HFF-Myc (cell line): ENCODE results near the gene SCMH1.
"Not testable (repeated sequence)": the region's sequence is repeated elsewhere in the genome, so short reads cannot be mapped to it uniquely, and the experiment has no call there.

Experiments used
- DNase-seq: peaks from one replicate; pipeline ENCODE4 v3.0.0-alpha.2; 2011; ENCODE audit warnings: low read depth; ENCODE audit errors: extremely low read depth
- H3K4me3 ChIP-seq: replicated peaks from 2 replicates; pipeline ENCODE4 v1.5.1; 2011; ENCODE audit warnings: low read depth, mild to moderate bottlenecking, control low read depth, low read length
- TF ChIP-seq, protein P1 (sequence below): IDR thresholded peaks from 2 replicates; pipeline ENCODE4 v1.5.1; 2012; ENCODE audit warnings: mild to moderate bottlenecking, low read depth, low read length, control low read depth; ENCODE audit errors: missing control alignments

SCMH1 gene

DNA sequence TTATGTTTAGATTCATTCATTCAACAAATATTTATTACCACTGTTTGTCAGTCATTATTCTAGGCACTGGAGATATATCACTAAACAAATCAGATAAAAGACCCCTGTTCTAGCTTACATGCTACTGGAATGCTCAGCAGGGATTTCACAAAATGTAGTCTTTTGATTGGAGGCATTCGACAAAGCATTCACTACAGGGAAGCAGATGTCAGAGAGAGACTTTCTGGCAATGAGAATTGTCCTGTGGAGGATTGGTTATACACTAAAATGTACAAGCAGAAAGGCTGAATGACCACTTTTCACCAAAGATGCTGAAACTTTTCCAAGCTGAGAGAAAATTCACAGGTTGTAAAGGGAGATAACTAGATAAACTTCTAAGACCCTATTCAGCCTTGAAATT, 57.7 kb downstream of the SCMH1 start:
- DNase-seq = no peak

DNA sequence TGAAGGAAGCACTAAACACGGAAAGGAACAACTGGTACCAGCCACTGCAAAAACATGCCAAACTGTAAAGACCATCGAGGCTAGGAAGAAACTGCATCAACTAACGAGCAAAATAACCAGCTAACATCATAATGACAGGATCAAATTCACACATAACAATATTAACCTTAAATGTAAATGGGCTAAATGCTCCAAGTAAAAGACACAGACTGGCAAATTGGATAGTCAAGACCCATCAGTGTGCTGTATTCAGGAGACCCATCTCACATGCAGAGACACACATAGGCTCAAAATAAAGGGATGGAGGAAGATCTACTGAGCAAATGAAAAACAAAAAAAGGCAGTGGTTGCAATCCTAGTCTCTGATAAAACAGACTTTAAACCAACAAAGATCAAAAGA, 63.9 kb downstream of the SCMH1 start:
- H3K4me3 ChIP-seq, DNase-seq: not testable (repeated sequence)

More for the DNA sequence above, 57.7 kb downstream of the SCMH1 start:
- TF ChIP-seq, protein P1, sequence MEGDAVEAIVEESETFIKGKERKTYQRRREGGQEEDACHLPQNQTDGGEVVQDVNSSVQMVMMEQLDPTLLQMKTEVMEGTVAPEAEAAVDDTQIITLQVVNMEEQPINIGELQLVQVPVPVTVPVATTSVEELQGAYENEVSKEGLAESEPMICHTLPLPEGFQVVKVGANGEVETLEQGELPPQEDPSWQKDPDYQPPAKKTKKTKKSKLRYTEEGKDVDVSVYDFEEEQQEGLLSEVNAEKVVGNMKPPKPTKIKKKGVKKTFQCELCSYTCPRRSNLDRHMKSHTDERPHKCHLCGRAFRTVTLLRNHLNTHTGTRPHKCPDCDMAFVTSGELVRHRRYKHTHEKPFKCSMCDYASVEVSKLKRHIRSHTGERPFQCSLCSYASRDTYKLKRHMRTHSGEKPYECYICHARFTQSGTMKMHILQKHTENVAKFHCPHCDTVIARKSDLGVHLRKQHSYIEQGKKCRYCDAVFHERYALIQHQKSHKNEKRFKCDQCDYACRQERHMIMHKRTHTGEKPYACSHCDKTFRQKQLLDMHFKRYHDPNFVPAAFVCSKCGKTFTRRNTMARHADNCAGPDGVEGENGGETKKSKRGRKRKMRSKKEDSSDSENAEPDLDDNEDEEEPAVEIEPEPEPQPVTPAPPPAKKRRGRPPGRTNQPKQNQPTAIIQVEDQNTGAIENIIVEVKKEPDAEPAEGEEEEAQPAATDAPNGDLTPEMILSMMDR = no peak
- H3K4me3 ChIP-seq = no peak overlapping the region

DNA sequence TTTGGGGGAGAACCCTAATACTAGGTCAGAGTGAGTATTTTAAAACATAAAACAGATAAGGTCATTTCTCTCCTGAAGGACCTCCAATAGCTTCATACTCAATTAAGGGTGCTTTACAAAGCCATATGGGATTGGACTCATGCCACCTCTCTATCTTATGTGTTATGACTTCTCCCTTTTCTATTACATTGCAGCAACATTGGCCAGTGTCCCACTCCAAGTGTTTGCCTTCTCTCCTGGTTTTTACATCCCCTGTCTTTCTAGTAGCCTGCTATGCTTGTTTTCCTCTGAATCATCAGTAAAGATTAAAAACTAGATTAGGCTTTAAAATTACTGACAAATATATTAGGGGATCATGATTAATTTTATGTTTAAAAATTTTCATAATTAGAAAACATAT, 66.6 kb downstream of the SCMH1 start:
- DNase-seq = no peak
- no peak overlapping the region for H3K4me3 ChIP-seq
- TF ChIP-seq, protein P1 = no peak

DNA sequence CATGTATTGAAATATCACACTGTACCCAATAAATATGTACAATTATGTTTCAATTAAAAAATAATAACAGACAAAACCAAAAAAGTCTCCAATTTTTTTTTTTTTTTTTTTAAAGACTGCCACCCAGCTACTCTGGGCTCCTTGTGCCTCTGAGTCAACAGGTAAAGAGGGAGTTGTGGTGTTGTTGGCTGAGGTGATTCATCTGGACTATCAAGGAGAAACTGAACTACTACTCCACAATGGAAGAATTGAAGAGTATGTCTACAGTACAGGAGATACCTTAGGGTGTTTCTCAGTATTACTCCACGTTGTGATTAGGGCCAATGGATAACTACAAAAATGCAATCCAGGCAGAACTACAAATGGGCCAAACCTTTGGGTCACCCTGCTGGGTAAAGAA, 67.9 kb downstream of the SCMH1 start:
- TF ChIP-seq, protein P1 = no peak
- H3K4me3 ChIP-seq = no peak overlapping the region
- DNase-seq = no peak

DNA sequence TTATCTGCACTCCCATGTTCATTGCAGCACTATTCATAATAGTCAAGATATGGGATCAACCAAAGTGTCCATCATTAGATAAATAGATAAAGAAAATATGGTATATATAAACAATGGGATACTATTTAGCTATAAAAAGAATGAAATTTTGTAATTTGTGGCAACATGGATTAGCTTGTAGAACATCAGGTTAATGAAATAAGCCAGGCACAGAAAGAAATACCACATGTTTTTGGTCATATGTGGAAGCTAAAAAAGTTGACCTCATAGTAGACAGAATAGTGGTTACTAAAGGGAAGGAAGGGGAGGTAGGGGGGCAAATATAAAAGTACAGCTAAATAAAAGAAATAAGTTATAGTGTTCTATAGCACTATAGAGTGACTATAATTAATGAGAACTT, 68.5 kb downstream of the SCMH1 start:
- no peak overlapping the region for H3K4me3 ChIP-seq
- TF ChIP-seq, protein P1 = no peak
- no peak for DNase-seq

DNA sequence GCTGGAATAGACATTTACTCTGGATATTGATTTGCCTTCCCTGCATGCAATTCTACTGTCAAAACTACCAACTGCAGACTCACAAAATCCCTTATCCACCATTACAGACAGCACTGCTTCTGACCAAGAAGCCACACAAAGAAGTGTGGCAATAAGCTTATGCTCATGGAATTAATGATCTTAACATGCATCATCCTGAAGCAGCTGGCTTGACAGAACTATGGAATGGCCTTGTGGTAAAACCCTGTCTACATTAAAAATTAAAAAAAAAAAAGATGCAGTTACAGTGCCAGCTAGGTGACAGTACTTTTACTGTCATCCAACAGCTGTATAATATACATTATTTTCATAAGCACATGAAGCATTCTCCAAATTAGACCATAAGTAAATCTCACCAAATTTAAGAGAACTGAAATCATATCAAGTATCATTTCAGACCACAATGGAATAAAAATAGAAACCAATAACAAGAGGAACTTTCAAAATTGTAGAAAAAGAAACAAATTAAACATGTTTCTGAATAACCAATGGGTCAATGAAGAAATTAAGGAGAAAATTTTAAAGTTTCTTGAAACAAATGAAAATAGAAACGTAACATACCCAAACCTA, 70.7 kb downstream of the SCMH1 start:
- H3K4me3 ChIP-seq = no peak overlapping the region
- TF ChIP-seq, protein P1 = no peak
- no peak for DNase-seq

DNA sequence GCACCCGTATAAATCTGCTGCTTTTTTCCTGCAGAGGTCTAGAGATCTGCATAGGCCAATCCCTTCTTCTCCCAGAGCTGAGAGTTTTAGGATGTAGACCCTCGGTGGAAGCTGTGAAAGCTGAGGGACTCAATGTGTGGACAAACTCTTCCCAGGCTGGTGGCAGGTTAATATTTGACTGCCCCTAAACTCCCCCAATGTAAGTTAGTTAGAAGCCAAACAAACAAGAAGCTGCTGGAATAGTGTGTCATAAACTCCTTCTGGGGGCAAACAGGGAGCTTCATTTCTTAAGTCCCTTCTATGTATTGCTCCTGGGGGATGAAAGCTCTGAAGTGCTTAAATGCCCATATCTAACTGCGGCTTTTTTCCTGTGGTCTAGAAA, 72.3 kb downstream of the SCMH1 start:
- TF ChIP-seq, protein P1 = no peak
- H3K4me3 ChIP-seq = no peak overlapping the region
- no peak for DNase-seq
